NCI-H524 treated with DMSO at 0.1 percent for 48 hours (cell line): ENCODE measurements around the gene TMSB15C.
A peak's percentile ranks its signal among the peaks of the same experiment; 100 is the strongest.
"Not testable (repeated sequence)": the region's sequence is repeated elsewhere in the genome, so short reads cannot be mapped to it uniquely, and the experiment has no call there.

Source experiments
- DNase-seq: peaks from one replicate; lab custom pipeline; 2025; lab: John Stamatoyannopoulos, UW

Gene TMSB15C

GRCh38 chrX:104075778-104076445 is at the start of gene TMSB15C:
Gene TMSB15C, minus strand, starts transcription at chrX:104076236.
- DNase-seq, result not testable (repeated sequence)

GRCh38 chrX:104122829-104123228 is 46.8 kb upstream of the TMSB15C start:
- DNase-seq, result no peak

- no peak for DNase-seq
These were observed 42.7 kb upstream of the TMSB15C start for GRCh38 chrX:104118765-104119164.

- DNase-seq, result no peak
These were observed 41.7 kb upstream of the TMSB15C start for GRCh38 chrX:104117759-104118158.

- DNase-seq, result peak; percentile 66
These were observed 37.4 kb upstream of the TMSB15C start for GRCh38 chrX:104113222-104113965.

GRCh38 chrX:104112326-104112951 is 36.4 kb upstream of the TMSB15C start, which contains the start of gene ZCCHC18:
Gene ZCCHC18, plus strand, starts transcription at chrX:104112523. Its CDS starts 1,589 bp downstream, at chrX:104114112.
- DNase-seq, result peak; percentile 29

GRCh38 chrX:104110491-104111240 is 34.6 kb upstream of the TMSB15C start:
- not testable (repeated sequence) for DNase-seq

GRCh38 chrX:104108955-104109354 is 32.9 kb upstream of the TMSB15C start:
- DNase-seq, result no peak

GRCh38 chrX:104105330-104106262 is 29.6 kb upstream of the TMSB15C start:
- DNase-seq, result no peak

GRCh38 chrX:104104676-104105075 is 28.6 kb upstream of the TMSB15C start:
- DNase-seq, result no peak

GRCh38 chrX:104098919-104099318 is 22.9 kb upstream of the TMSB15C start:
- DNase-seq, result no peak

- DNase-seq, result peak; percentile 43
These were observed 22.2 kb upstream of the TMSB15C start for GRCh38 chrX:104098151-104098808.

- DNase-seq, result no peak
These were observed 9.9 kb upstream of the TMSB15C start for GRCh38 chrX:104085919-104086318.

GRCh38 chrX:104085477-104085876 is 9.4 kb upstream of the TMSB15C start:
- no peak for DNase-seq

GRCh38 chrX:104084534-104085277 is 8.7 kb upstream of the TMSB15C start:
- DNase-seq, result no peak

- no peak for DNase-seq
These were observed 8.0 kb upstream of the TMSB15C start for GRCh38 chrX:104084063-104084462.

- not testable (repeated sequence) for DNase-seq
These were observed 1.8 kb upstream of the TMSB15C start for GRCh38 chrX:104077854-104078253.

GRCh38 chrX:104062636-104063035 is 13.4 kb downstream of the TMSB15C start:
- not testable (repeated sequence) for DNase-seq

- DNase-seq, result not testable (repeated sequence)
These were observed 21.1 kb downstream of the TMSB15C start for GRCh38 chrX:104054956-104055355.

GRCh38 chrX:104047171-104047570 is 28.9 kb downstream of the TMSB15C start:
- DNase-seq, result no peak
